ENCODE data around the gene HOMER2.

Gene HOMER2

DNA sequence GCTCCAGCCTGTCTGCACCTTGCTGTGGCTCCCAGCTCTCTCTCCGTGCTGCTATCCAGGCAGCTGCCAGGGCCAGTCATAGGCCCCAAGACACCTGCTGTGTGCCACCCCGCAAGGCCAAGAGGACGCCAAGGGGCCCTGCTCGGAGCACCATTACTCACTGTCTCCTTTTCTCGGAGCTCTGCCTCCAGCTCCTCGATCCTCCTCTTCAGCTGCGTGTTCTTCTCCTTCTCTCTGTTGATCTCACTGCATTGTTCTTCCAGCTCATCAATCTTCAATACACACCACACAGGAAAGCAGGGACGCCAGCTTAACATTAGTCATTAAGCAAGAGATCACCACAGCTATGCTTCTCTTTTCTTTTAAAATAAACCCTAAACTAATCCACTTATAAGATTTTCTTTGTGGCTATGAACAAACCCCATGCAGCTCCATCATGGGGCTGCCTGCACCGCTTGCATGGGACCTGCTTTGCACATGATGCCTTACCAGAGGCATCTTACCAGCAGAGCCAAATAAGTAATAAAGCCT is 100.5 kb downstream of the HOMER2 start:
- Histone ChIP-seq H3K27ac (ENCODE audit: low read depth, low read length) (no peak overlapping the region), H3K4me1 (ENCODE audit: control insufficient read depth, low read length) (peaks cover 20% of the 10 kb centered on the region), H3K36me3 (ENCODE audit: control insufficient read depth, low read length) (no peaks in the 10 kb centered on the region), H3K4me3 (ENCODE audit: low read length) (no peak overlapping the region), H3F3A (ENCODE audit: control insufficient read depth, insufficient read depth) (no peaks in the 10 kb centered on the region), H3K9me2 (replicated peaks; ENCODE audit: control insufficient read depth, low read length) (no peaks in the 10 kb centered on the region), H3K4me2 (ENCODE audit: low read length) (no peak overlapping the region), H4K20me1 (ENCODE audit: control insufficient read depth, insufficient read depth, low read depth, low read length) (no peaks in the 10 kb centered on the region), H3K27me3 (ENCODE audit: control insufficient read depth, low read length) (no peaks in the 10 kb centered on the region), H3K9me3 (ENCODE audit: control insufficient read depth, insufficient read depth, low read length) (no peaks in the 10 kb centered on the region), H3K79me2 (ENCODE audit: control insufficient read depth, low read length) (no peaks in the 10 kb centered on the region)
- TF ChIP-seq EZH2phosphoT487 (IDR thresholded peaks at IDR 0.05; ENCODE audit: borderline replicate concordance, low read length), result no peak

DNA sequence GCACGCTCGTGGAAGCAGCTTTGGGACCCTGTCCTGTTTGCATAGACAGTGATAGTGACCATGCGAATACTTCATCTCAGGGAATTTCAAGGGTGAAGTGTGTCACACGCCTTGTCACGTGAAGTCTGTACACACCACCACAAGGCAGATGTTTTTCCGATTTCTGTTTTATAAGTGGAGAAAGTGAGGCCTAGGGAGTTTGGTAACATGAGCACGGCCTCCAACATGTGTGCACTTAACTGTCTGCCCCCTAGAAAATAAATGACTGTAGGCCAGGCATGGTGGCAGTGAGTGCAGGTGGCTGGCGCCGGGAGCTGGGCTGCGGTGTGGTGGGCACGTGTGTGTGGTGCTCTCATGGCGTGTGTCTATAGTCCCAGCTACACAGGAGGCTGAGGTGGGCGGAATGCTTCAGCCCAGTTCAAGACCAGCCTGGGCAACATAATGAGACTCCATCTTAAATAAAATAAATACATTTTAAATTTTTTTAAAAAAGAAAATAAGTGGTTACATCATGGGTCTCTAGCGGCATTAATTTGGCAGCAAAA is 101.1 kb downstream of the HOMER2 start:
- Histone ChIP-seq H3K36me3 (ENCODE audit: control insufficient read depth, low read length) (no peaks in the 10 kb centered on the region), H3F3A (ENCODE audit: control insufficient read depth, insufficient read depth) (no peaks in the 10 kb centered on the region), H3K79me2 (ENCODE audit: control insufficient read depth, low read length) (no peaks in the 10 kb centered on the region), H4K20me1 (ENCODE audit: control insufficient read depth, insufficient read depth, low read depth, low read length) (no peaks in the 10 kb centered on the region), H3K9me2 (replicated peaks; ENCODE audit: control insufficient read depth, low read length) (no peaks in the 10 kb centered on the region), H3K9me3 (ENCODE audit: control insufficient read depth, insufficient read depth, low read length) (no peaks in the 10 kb centered on the region), H3K27me3 (ENCODE audit: control insufficient read depth, low read length) (no peaks in the 10 kb centered on the region), H3K4me1 (ENCODE audit: control insufficient read depth, low read length) (peaks cover 20% of the 10 kb centered on the region), H3K4me2 (ENCODE audit: low read length) (no peak overlapping the region), H3K4me3 (ENCODE audit: low read length) (no peak overlapping the region), H3K27ac (ENCODE audit: low read depth, low read length) (no peak overlapping the region)
- TF ChIP-seq, protein P1, sequence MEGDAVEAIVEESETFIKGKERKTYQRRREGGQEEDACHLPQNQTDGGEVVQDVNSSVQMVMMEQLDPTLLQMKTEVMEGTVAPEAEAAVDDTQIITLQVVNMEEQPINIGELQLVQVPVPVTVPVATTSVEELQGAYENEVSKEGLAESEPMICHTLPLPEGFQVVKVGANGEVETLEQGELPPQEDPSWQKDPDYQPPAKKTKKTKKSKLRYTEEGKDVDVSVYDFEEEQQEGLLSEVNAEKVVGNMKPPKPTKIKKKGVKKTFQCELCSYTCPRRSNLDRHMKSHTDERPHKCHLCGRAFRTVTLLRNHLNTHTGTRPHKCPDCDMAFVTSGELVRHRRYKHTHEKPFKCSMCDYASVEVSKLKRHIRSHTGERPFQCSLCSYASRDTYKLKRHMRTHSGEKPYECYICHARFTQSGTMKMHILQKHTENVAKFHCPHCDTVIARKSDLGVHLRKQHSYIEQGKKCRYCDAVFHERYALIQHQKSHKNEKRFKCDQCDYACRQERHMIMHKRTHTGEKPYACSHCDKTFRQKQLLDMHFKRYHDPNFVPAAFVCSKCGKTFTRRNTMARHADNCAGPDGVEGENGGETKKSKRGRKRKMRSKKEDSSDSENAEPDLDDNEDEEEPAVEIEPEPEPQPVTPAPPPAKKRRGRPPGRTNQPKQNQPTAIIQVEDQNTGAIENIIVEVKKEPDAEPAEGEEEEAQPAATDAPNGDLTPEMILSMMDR (IDR thresholded peaks at IDR 0.05; ENCODE audit: low read depth, low read length, poor library complexity, severe bottlenecking), result no peak
- no peak for TF ChIP-seq EZH2phosphoT487 (IDR thresholded peaks at IDR 0.05; ENCODE audit: borderline replicate concordance, low read length)

DNA sequence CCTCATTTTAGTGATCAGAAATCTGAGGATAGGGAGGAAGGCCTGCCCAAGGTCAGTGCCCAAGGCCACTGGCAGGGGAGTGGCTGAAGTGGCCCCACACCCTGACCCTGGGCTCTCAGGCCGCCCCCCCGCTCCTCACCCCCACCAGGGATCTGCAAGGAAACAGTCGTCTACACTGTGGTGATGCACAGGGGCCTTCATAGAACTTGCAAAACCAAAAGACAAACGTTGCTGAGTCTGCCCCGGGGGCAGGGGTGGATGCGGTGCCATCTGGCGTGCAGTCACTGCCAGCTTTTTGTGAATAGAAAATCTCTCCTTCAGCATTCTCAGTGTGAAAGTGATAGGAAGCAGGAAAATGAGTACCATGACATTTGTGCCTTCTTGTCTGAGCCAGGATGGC is 101.8 kb downstream of the HOMER2 start:
- Histone ChIP-seq H3K4me1 (ENCODE audit: control insufficient read depth, low read length) (peaks cover 14% of the 10 kb centered on the region), H3K4me3 (ENCODE audit: low read length) (no peak overlapping the region), H3K27me3 (ENCODE audit: control insufficient read depth, low read length) (no peaks in the 10 kb centered on the region), H3K4me2 (ENCODE audit: low read length) (no peak overlapping the region), H3K79me2 (ENCODE audit: control insufficient read depth, low read length) (no peaks in the 10 kb centered on the region), H3K9me3 (ENCODE audit: control insufficient read depth, insufficient read depth, low read length) (no peaks in the 10 kb centered on the region), H3F3A (ENCODE audit: control insufficient read depth, insufficient read depth) (no peaks in the 10 kb centered on the region), H3K36me3 (ENCODE audit: control insufficient read depth, low read length) (no peaks in the 10 kb centered on the region), H4K20me1 (ENCODE audit: control insufficient read depth, insufficient read depth, low read depth, low read length) (no peaks in the 10 kb centered on the region), H3K27ac (ENCODE audit: low read depth, low read length) (no peak overlapping the region), H3K9me2 (replicated peaks; ENCODE audit: control insufficient read depth, low read length) (no peaks in the 10 kb centered on the region)
- TF ChIP-seq EZH2phosphoT487 (IDR thresholded peaks at IDR 0.05; ENCODE audit: borderline replicate concordance, low read length), result no peak
- TF ChIP-seq, protein P1 (IDR thresholded peaks at IDR 0.05; ENCODE audit: low read depth, low read length, poor library complexity, severe bottlenecking), result no peak
